ENCODE results near the gene CDK6. TPM values are rescaled to one million over a fixed set of nuclear protein-coding genes. Genes with fewer than 3 reads are reported as not detected.

The CDK6 gene
- total and polyA plus RNA-seq, 10 of the 15 experiments (the other 5 are each of a cell fraction or from before 2014, with no cell fraction given): 8.0 to 118 (median 45.8) TPM

GRCh38 chr7:92621026-92621540 lies 215.3 kb downstream of the CDK6 start:
- CTCF ChIA-PET: interaction anchor here (0.7 to 4.8 kb wide), 36 partner anchors 9 to 433 kb away, joined by 3 to 58 read pairs (median 4); partner anchors contain the start of genes PEX1 and RBM48
- Histone ChIP-seq H3K36me3 (ENCODE audit: control insufficient read depth in 2 of 2, insufficient read depth in 2 of 2, low read length in 1 of 2) (peaks cover 0 to 10% of the 10 kb centered on the region in 2 experiments; a peak in 3 of 4 replicates), H3K79me2 (ENCODE audit: control insufficient read depth, insufficient read depth, low read length) (peaks cover 2% of the 10 kb centered on the region), H4K20me1 (ENCODE audit: control insufficient read depth, insufficient read depth) (no peaks in the 10 kb centered on the region), H3K9me3 (replicated peaks; ENCODE audit: control insufficient read depth, insufficient read depth, low read length) (no peaks in the 10 kb centered on the region; the same call in 2 of the 3 replicates), H3K27me3 (replicated peaks in 1 of 2; ENCODE audit: control insufficient read depth in 2 of 2, insufficient read depth in 2 of 2, low read length in 1 of 2) (no peaks in the 10 kb centered on the region), H3K9ac (ENCODE audit: control insufficient read depth, insufficient read depth, low read length) (peak overlapping the region; percentile 40; the same call in 1 of the 2 replicates), H3K4me1 (ENCODE audit: control insufficient read depth, insufficient read depth, low read length) (peaks cover 16% of the 10 kb centered on the region), H3K4me3 (peak overlapping the region; percentile 12; the same call in 1 of the 2 replicates), H3K27ac (ENCODE audit: control insufficient read depth, insufficient read depth) (peak overlapping the region; percentile 75), H2AFZ (ENCODE audit: control insufficient read depth, low read depth, low read length) (no peak overlapping the region), H3K4me2 (ENCODE audit: control insufficient read depth, insufficient read depth) (peak overlapping the region; percentile 42)
- FAIRE-seq: peak; percentile 77
- peak; percentile 79 for DNase-seq (ENCODE audit: low read depth, low spot score)
- intact Hi-C loops (cut with micrococcal nuclease; ENCODE audit: unreplicated experiment) (loop anchor here (1.0 to 5.0 kb wide), 9 partner anchors 14 to 434 kb away; no protein-coding TSS in a partner anchor), in situ Hi-C loops (cut with MboI) (loop anchor here (5.0 kb wide), 2 partner anchors 211 to 431 kb away; no protein-coding TSS in a partner anchor)
- BruUV-seq (replicated peaks): no TSS peak
- POLR2A ChIA-PET: interaction anchor here (0.9 to 1.8 kb wide), 5 partner anchors 9 to 255 kb away, joined by 3 to 6 read pairs (median 3); no protein-coding TSS in a partner anchor
- RAD21 ChIA-PET (ENCODE audit: unreplicated experiment): interaction anchor here (0.6 to 7.1 kb wide), 20 partner anchors 9 to 436 kb away, joined by 3 to 78 read pairs (median 5); partner anchors contain the start of gene CDK6
- WGBS (ENCODE audit: insufficient coverage, insufficient replicate concordance, low lambda C conversion rate, missing lambda C conversion rate): 0% methylated on average over 3 of the region's 3 CpGs
- SMC1A ChIA-PET (ENCODE audit: uncharacterized antibody, unreplicated experiment): interaction anchor here (0.6 to 5.4 kb wide), 33 partner anchors 10 to 436 kb away, joined by 3 to 44 read pairs (median 5); partner anchors contain the start of gene CDK6
- ATAC-seq: peak; percentile 79
- TF ChIP-seq IRF5 (IDR thresholded peaks at IDR 0.05; ENCODE audit: borderline replicate concordance): no peak
- no peak for TF ChIP-seq SMAD5 (IDR thresholded peaks at IDR 0.05; ENCODE audit: low read depth)
- no peak; the same call in 1 of the 2 replicates for TF ChIP-seq NFIC (IDR thresholded peaks at IDR 0.05; ENCODE audit: low read depth, low read length)
- TF ChIP-seq ZNF217 (IDR thresholded peaks at IDR 0.05): no peak
- no peak for TF ChIP-seq ASH2L (IDR thresholded peaks at IDR 0.05; ENCODE audit: borderline replicate concordance, low read depth)
- no peak for TF ChIP-seq NR2C1 (IDR thresholded peaks at IDR 0.05)
- TF ChIP-seq SPI1 (IDR thresholded peaks at IDR 0.05; ENCODE audit: borderline replicate concordance, insufficient read depth, low read depth, low read length): peak; percentile 28; the same call in 1 of the 2 replicates
- TF ChIP-seq CHD1 (IDR thresholded peaks at IDR 0.05; ENCODE audit: low read depth, low read length): no peak
- TF ChIP-seq TAF1 (IDR thresholded peaks at IDR 0.05; ENCODE audit: borderline replicate concordance, low read depth, low read length): no peak
- no peak for TF ChIP-seq EED (IDR thresholded peaks at IDR 0.05; ENCODE audit: low read depth)
- TF ChIP-seq ZNF24 (IDR thresholded peaks at IDR 0.05): 0 out of 2 replicates have a peak, but pooled peaks have one; percentile 45
- TF ChIP-seq, protein P1, sequence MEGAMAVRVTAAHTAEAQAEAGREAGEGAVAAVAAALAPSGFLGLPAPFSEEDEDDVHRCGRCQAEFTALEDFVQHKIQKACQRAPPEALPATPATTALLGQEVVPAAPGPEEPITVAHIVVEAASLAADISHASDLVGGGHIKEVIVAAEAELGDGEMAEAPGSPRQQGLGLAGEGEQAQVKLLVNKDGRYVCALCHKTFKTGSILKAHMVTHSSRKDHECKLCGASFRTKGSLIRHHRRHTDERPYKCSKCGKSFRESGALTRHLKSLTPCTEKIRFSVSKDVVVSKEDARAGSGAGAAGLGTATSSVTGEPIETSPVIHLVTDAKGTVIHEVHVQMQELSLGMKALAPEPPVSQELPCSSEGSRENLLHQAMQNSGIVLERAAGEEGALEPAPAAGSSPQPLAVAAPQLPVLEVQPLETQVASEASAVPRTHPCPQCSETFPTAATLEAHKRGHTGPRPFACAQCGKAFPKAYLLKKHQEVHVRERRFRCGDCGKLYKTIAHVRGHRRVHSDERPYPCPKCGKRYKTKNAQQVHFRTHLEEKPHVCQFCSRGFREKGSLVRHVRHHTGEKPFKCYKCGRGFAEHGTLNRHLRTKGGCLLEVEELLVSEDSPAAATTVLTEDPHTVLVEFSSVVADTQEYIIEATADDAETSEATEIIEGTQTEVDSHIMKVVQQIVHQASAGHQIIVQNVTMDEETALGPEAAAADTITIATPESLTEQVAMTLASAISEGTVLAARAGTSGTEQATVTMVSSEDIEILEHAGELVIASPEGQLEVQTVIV (IDR thresholded peaks at IDR 0.05; ENCODE audit: borderline replicate concordance, partially characterized antibody): no peak
- no peak for TF ChIP-seq GATAD2B (conservative IDR thresholded peaks at IDR 0.05; ENCODE audit: low read depth)
- TF ChIP-seq KDM1A (IDR thresholded peaks at IDR 0.05; ENCODE audit: borderline replicate concordance): no peak
- TF ChIP-seq IKZF2 (IDR thresholded peaks at IDR 0.05): peak in 1 of 2 experiments; percentile 21; a peak in 2 of 4 replicates
- TF ChIP-seq HDAC2 (IDR thresholded peaks at IDR 0.05): no peak
- TF ChIP-seq IRF4 (IDR thresholded peaks at IDR 0.05; ENCODE audit: low read depth, low read length): no peak

Data from GM12878 (cell line).